Caco-2 (cell line): Measurements from ENCODE around the gene ALK. TPM values are rescaled to one million over a fixed set of nuclear protein-coding genes. Genes with fewer than 3 reads are reported as not detected.

Experiments used
- BruUV-seq: library from RNA; stranded (reverse); fragments of 400-500 nt; replicated peaks from 2 replicates; lab custom pipeline; 2021; lab: Mats Ljungman, UMichigan
- CTCF ChIA-PET: fragments of 300-600 bp; sonication (Branson Sonifier 250); formaldehyde crosslinking; loops from one replicate; lab custom pipeline; 2022; ENCODE audit warnings: antibody characterized with exemption; lab: Charles Lee
- POLR2A ChIA-PET: fragments of 300-600 bp; sonication (Branson Sonifier 250); formaldehyde crosslinking; loops from one replicate; lab custom pipeline; 2022; ENCODE audit warnings: antibody characterized with exemption; lab: Charles Lee
- DNase-seq, 2 experiments: peaks; one replicate each; pipeline versions ENCODE4 v3.0.0 to v3.0.0-alpha.2; 2020 to 2022
- H3K27me3 ChIP-seq: replicated peaks from 2 replicates; pipeline ENCODE4 v1.6.0; 2011; ENCODE audit warnings: low read length; ENCODE audit not compliant: control insufficient read depth, insufficient read depth
- H3K36me3 ChIP-seq: 2 replicates; pipeline ENCODE4 v1.5.1; 2011; ENCODE audit warnings: low read length; ENCODE audit not compliant: control insufficient read depth, insufficient read depth
- H3K4me1 ChIP-seq: fragments of 250-450 bp; sonication (Bioruptor Pico); 2 replicates; pipeline ENCODE4 v1.5.1; 2020; ENCODE audit warnings: mild to moderate bottlenecking
- H3K4me3 ChIP-seq: 2 replicates; pipeline ENCODE4 v1.5.1; 2011; ENCODE audit warnings: low read depth, mild to moderate bottlenecking, control low read depth, low read length
- H3K9me3 ChIP-seq: fragments of 250-450 bp; sonication (Bioruptor Pico); 2 replicates; pipeline ENCODE4 v1.5.1; 2020; ENCODE audit warnings: mild to moderate bottlenecking, moderate library complexity
- H3K27ac Mint-ChIP-seq: one replicate; pipeline ENCODE4 v1.8.0; 2022; ENCODE audit warnings: mixed read lengths; ENCODE audit not compliant: unreplicated experiment
- H3K27me3 Mint-ChIP-seq: one replicate; pipeline ENCODE4 v1.8.0; 2022; ENCODE audit warnings: mixed read lengths; ENCODE audit not compliant: insufficient read depth, unreplicated experiment
- H3K36me3 Mint-ChIP-seq: one replicate; pipeline ENCODE4 v1.8.0; 2022; ENCODE audit warnings: mild to moderate bottlenecking, mixed read lengths; ENCODE audit not compliant: insufficient read depth, unreplicated experiment
- H3K4me1 Mint-ChIP-seq: one replicate; pipeline ENCODE4 v1.8.0; 2022; ENCODE audit warnings: low read depth, mixed read lengths; ENCODE audit not compliant: unreplicated experiment
- H3K4me3 Mint-ChIP-seq: one replicate; pipeline ENCODE4 v1.8.0; 2022; ENCODE audit warnings: mild to moderate bottlenecking, moderate library complexity, mixed read lengths; ENCODE audit not compliant: unreplicated experiment
- H3K9me3 Mint-ChIP-seq: one replicate; pipeline ENCODE4 v1.8.0; 2022; ENCODE audit warnings: mixed read lengths; ENCODE audit not compliant: unreplicated experiment
- intact Hi-C: fragments of 100-400 bp; cut with micrococcal nuclease; formaldehyde crosslinking; loops from one replicate; pipeline ENCODE4 v1.10.0; 2022; ENCODE audit not compliant: unreplicated experiment
- total RNA-seq: library from RNA; stranded (reverse); gene quantifications from 2 replicates; pipeline ENCODE4 v1.2.3, GENCODE V29; 2022
- TF ChIP-seq, protein P1 (sequence below), 2 experiments: fragments of 200-600 bp in 1 of 2; IDR thresholded peaks; 1 replicate in 1 of 2; 2 replicates in 1 of 2; pipeline versions ENCODE4 v1.5.1 to v1.8.0; 2011 to 2022; ENCODE audit warnings: antibody characterized with exemption in 1 of 2, control low read depth in 1 of 2, inconsistent platforms in 1 of 2, low read depth in 1 of 2, low read length in 1 of 2, mild to moderate bottlenecking in 1 of 2, moderate library complexity in 1 of 2; ENCODE audit not compliant: insufficient read depth in 1 of 2, severe bottlenecking in 1 of 2, unreplicated experiment in 1 of 2

The ALK gene
- total RNA-seq, 1 experiment from 2014 or later, result 0.11 TPM

DNA sequence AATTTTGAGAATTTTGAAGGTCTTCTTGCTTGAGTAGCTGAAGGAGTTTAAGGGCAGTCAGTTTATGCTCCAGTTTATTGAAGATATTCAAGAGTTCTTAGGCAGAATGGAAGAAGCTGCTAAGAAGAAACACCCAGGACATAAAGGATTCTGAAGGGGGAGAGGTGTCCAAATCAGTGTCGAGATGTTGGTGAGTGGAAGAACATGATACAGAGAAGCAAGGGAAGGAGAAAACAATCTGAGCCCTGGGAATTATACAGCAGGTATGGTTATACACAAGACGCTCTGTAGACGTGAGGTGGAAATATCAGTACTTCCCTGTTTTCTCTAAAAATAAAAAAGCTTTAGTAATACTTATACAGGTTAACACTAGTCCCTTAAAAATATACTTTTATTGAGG, 746.0 kb downstream of the ALK start:
- Mint-ChIP-seq H3K27me3 (peaks cover 3% of the 10 kb centered on the region), H3K4me3 (no peak overlapping the region), H3K36me3 (no peaks in the 10 kb centered on the region), H3K4me1 (no peaks in the 10 kb centered on the region), H3K27ac (no peak overlapping the region), H3K9me3 (no peaks in the 10 kb centered on the region)
- no peak for DNase-seq
- intact Hi-C loops, result no loop called here
- ChIA-PET CTCF (no interaction called here), POLR2A (no interaction called here)
- H3K4me1 ChIP-seq, result no peaks in the 10 kb centered on the region
- H3K27me3 ChIP-seq, result no peaks in the 10 kb centered on the region
- H3K4me3 ChIP-seq, result no peak overlapping the region
- no peaks in the 10 kb centered on the region for H3K36me3 ChIP-seq
- H3K9me3 ChIP-seq, result no peaks in the 10 kb centered on the region
- TF ChIP-seq, protein P1, sequence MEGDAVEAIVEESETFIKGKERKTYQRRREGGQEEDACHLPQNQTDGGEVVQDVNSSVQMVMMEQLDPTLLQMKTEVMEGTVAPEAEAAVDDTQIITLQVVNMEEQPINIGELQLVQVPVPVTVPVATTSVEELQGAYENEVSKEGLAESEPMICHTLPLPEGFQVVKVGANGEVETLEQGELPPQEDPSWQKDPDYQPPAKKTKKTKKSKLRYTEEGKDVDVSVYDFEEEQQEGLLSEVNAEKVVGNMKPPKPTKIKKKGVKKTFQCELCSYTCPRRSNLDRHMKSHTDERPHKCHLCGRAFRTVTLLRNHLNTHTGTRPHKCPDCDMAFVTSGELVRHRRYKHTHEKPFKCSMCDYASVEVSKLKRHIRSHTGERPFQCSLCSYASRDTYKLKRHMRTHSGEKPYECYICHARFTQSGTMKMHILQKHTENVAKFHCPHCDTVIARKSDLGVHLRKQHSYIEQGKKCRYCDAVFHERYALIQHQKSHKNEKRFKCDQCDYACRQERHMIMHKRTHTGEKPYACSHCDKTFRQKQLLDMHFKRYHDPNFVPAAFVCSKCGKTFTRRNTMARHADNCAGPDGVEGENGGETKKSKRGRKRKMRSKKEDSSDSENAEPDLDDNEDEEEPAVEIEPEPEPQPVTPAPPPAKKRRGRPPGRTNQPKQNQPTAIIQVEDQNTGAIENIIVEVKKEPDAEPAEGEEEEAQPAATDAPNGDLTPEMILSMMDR (IDR thresholded peaks at IDR 0.05; ENCODE audit: insufficient read depth in 1 of 2, low read depth in 1 of 2, low read length in 1 of 2, severe bottlenecking in 1 of 2, unreplicated experiment in 1 of 2), result no peak
- BruUV-seq, result no TSS peak

DNA sequence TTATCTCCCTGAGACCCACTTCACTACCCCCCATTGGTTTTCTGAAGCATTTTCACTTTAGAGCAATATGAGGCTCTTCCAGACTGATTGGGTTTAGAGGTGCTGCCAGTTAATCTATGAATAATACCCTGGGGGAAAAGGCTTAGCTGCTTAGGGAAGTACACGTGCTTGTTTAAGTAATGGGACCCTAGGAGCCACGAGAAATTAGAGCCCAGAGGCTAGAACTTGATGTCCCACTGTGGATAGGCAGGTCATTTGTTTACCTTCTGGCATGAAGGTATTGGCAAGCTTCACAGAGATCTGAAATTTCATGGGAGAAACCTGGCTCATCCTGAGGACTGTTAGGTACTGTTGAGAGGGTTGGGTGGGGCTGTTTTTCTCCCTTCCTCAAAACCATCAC, 746.4 kb downstream of the ALK start:
- Histone ChIP-seq H3K27me3 (no peaks in the 10 kb centered on the region), H3K9me3 (no peaks in the 10 kb centered on the region), H3K4me1 (no peaks in the 10 kb centered on the region), H3K36me3 (no peaks in the 10 kb centered on the region), H3K4me3 (no peak overlapping the region)
- Mint-ChIP-seq H3K4me1 (no peaks in the 10 kb centered on the region), H3K9me3 (no peaks in the 10 kb centered on the region), H3K36me3 (no peaks in the 10 kb centered on the region), H3K4me3 (no peak overlapping the region), H3K27ac (no peak overlapping the region), H3K27me3 (peaks cover 2% of the 10 kb centered on the region)
- TF ChIP-seq, protein P1 (IDR thresholded peaks at IDR 0.05; ENCODE audit: insufficient read depth in 1 of 2, low read depth in 1 of 2, low read length in 1 of 2, severe bottlenecking in 1 of 2, unreplicated experiment in 1 of 2), result no peak
- BruUV-seq, result no TSS peak
- DNase-seq, result no peak
- POLR2A ChIA-PET, result no interaction called here
- CTCF ChIA-PET, result no interaction called here
- intact Hi-C loops, result no loop called here

DNA sequence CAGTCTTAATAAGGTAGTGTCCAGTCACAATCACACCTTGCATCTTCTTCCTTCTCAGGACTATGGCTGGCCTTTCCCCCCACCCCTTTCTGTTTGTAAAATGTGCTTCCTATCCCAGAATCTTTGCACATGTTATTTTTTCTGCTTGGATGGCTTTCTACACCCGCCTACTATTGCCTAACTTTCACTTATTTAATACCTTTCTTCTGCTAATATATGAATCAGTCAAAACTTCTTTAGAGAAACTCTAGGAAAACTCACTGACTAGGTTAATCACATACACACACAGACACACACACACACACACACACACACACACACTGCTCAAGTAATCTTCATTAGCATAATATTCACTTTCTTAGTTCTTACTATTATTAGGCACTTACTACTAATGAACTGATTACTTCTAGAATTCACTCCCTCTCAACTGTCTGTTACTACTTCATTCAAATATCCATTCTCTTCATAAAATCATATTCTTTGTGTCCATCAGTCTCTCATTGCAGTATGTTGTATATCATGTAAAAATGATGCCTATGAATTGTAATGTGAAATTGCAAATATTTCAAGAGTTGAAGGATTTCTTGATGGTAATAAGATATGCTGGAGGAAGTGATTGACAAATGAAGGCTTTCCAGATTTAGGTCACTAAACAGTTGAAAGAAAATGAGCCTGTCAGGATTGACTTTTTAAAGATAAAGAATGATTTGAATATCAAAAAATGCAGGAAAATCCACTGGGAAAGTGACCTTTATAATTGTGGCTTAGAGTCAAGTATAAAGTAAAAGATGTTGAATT, 754.9 kb downstream of the ALK start:
- CTCF ChIA-PET, result no interaction called here
- Histone ChIP-seq H3K36me3 (no peaks in the 10 kb centered on the region), H3K27me3 (no peaks in the 10 kb centered on the region), H3K4me3 (no peak overlapping the region), H3K9me3 (no peaks in the 10 kb centered on the region), H3K4me1 (peaks cover 3% of the 10 kb centered on the region; the same call in 1 of the 2 replicates)
- H3K27me3 Mint-ChIP-seq, result no peaks in the 10 kb centered on the region
- no TSS peak for BruUV-seq
- intact Hi-C loops, result no loop called here
- H3K9me3 Mint-ChIP-seq, result no peaks in the 10 kb centered on the region
- TF ChIP-seq, protein P1 (IDR thresholded peaks at IDR 0.05; ENCODE audit: insufficient read depth in 1 of 2, low read depth in 1 of 2, low read length in 1 of 2, severe bottlenecking in 1 of 2, unreplicated experiment in 1 of 2), result no peak
- H3K4me1 Mint-ChIP-seq, result peaks cover 13% of the 10 kb centered on the region
- no peak overlapping the region for H3K27ac Mint-ChIP-seq
- no peaks in the 10 kb centered on the region for H3K36me3 Mint-ChIP-seq
- H3K4me3 Mint-ChIP-seq, result no peak overlapping the region
- POLR2A ChIA-PET, result no interaction called here
- DNase-seq, result no peak
